ENCODE data around the gene KRTAP27-1. TPM values are rescaled to one million over a fixed set of nuclear protein-coding genes. Genes with fewer than 3 reads are reported as not detected.

Gene KRTAP27-1
- total RNA-seq, 1 donor from 2014 or later, result not detected

DNA sequence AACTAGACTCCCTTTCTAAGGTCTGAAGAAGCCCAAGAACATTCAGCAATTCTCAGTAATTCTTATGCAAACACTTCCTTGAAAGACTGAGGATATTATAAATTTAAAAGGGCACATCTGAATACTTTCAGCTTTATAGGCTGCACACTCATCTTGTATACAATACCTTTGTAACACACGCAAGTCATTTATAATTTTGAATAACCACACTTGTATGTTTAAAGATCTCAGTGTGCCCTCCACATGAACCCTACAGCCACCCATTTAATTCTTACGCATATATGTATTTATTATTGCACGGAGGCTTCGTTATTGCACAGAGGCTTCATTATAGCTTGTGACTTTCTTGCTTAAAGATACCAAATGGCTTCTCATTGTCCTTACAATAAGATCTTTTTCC, 1.2 kb upstream of the KRTAP27-1 start:
- Histone ChIP-seq H3K27ac (no peak overlapping the region), H3K9me3 (no peaks in the 10 kb centered on the region), H3K4me3 (no peak overlapping the region), H3K4me1 (no peaks in the 10 kb centered on the region), H3K36me3 (no peaks in the 10 kb centered on the region), H3K27me3 (ENCODE audit: low read depth) (no peaks in the 10 kb centered on the region)
- TF ChIP-seq CTCF (IDR thresholded peaks at IDR 0.05), result no peak
- DNase-seq (no peak), ATAC-seq (no peak)
- intact Hi-C loops (cut with DNase I), result no loop called here

GRCh38 chr21:30337772-30338171, 278 bp upstream of the KRTAP27-1 start:
- no peak for DNase-seq
- no peaks in the 10 kb centered on the region for H3K9me3 ChIP-seq
- no peaks in the 10 kb centered on the region for H3K36me3 ChIP-seq
- ATAC-seq, result no peak
- H3K27ac ChIP-seq, result no peak overlapping the region
- no peak overlapping the region for H3K4me3 ChIP-seq
- TF ChIP-seq CTCF (IDR thresholded peaks at IDR 0.05), result no peak
- intact Hi-C loops (cut with DNase I), result no loop called here
- H3K27me3 ChIP-seq (ENCODE audit: low read depth), result no peaks in the 10 kb centered on the region
- no peaks in the 10 kb centered on the region for H3K4me1 ChIP-seq

GRCh38 chr21:30336596-30336995, 898 bp downstream of the KRTAP27-1 start:
- ATAC-seq (no peak), DNase-seq (no peak)
- Histone ChIP-seq H3K36me3 (no peaks in the 10 kb centered on the region), H3K27ac (no peak overlapping the region), H3K9me3 (no peaks in the 10 kb centered on the region), H3K4me1 (no peaks in the 10 kb centered on the region), H3K27me3 (ENCODE audit: low read depth) (no peaks in the 10 kb centered on the region), H3K4me3 (no peak overlapping the region)
- TF ChIP-seq CTCF (IDR thresholded peaks at IDR 0.05), result no peak
- intact Hi-C loops (cut with DNase I), result no loop called here

DNA sequence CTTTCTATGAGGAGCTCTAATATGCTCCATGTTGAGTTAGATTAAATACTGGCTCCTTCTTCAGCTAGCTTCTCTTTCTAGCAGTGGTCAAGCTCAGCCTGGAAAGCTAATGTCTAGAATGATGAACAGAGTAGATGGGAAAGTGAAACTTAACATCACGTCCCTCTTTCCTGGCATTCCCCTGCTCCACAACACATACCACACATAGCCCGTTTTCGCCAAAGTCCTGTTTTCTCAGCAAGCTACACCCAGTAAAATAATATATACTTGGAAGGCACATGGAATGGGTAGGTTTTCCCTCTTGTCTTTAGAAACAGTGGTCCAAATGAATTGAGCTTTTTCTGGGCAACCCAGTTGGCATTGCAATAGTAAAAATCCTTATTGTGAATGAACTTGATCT, 3.8 kb downstream of the KRTAP27-1 start:
- TF ChIP-seq CTCF (IDR thresholded peaks at IDR 0.05), result no peak
- no peaks in the 10 kb centered on the region for H3K27me3 ChIP-seq (ENCODE audit: low read depth)
- intact Hi-C loops (cut with DNase I), result no loop called here
- H3K9me3 ChIP-seq, result no peaks in the 10 kb centered on the region
- H3K27ac ChIP-seq, result no peak overlapping the region
- no peaks in the 10 kb centered on the region for H3K36me3 ChIP-seq
- no peak for ATAC-seq
- no peaks in the 10 kb centered on the region for H3K4me1 ChIP-seq
- H3K4me3 ChIP-seq, result no peak overlapping the region
- DNase-seq, result no peak

DNA sequence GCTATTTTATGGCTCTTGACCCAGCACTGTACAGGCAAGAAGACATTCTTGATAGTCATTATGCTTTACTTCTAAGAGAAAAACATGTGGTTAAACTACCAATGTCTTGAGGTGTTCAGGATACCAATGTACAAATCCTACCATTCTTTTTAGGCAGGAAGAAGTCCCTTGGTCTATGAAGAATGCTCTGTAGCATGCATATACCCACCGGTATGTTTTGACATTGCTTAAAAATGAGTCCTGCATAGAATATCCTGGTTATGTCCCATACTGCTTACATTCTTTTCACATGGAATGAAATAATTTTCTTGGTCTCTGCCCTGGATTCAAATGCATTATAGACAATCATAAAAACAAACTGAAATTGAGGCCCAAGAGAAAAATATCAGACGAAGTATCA, 4.8 kb downstream of the KRTAP27-1 start:
- H3K36me3 ChIP-seq, result no peaks in the 10 kb centered on the region

More for the DNA sequence above, 4.8 kb downstream of the KRTAP27-1 start:
- DNase-seq (no peak), ATAC-seq (no peak)
- H3K4me3 ChIP-seq, result no peak overlapping the region
- no peaks in the 10 kb centered on the region for H3K9me3 ChIP-seq
- H3K4me1 ChIP-seq, result no peaks in the 10 kb centered on the region
- intact Hi-C loops (cut with DNase I), result no loop called here
- TF ChIP-seq CTCF (IDR thresholded peaks at IDR 0.05), result no peak
- H3K27ac ChIP-seq, result no peak overlapping the region
- no peaks in the 10 kb centered on the region for H3K27me3 ChIP-seq (ENCODE audit: low read depth)

Data from lower lobe of right lung (tissue), 2 donors.